ENCODE data around the gene UBE2D2. TPM values are rescaled to one million over a fixed set of nuclear protein-coding genes. Genes with fewer than 3 reads are reported as not detected.
"Not testable (repeated sequence)": the region's sequence is repeated elsewhere in the genome, so short reads cannot be mapped to it uniquely, and the experiment has no call there.

The UBE2D2 gene
- total and polyA plus RNA-seq, 10 of the 15 experiments (the other 5 are each of a cell fraction or from before 2014, with no cell fraction given), result 58.6 to 245 (median 128) TPM

GRCh38 chr5:139619861-139620260 lies 58.7 kb downstream of the UBE2D2 start:
- Histone ChIP-seq H3K79me2 (ENCODE audit: control insufficient read depth, insufficient read depth, low read length) (no peaks in the 10 kb centered on the region), H3K9ac (ENCODE audit: control insufficient read depth, insufficient read depth, low read length) (no peak overlapping the region), H3K27ac (ENCODE audit: control insufficient read depth, insufficient read depth) (no peak overlapping the region), H2AFZ (ENCODE audit: control insufficient read depth, low read depth, low read length) (no peak overlapping the region), H4K20me1 (ENCODE audit: control insufficient read depth, insufficient read depth) (no peaks in the 10 kb centered on the region), H3K27me3 (replicated peaks in 1 of 2; ENCODE audit: control insufficient read depth in 2 of 2, insufficient read depth in 2 of 2, low read length in 1 of 2) (no peaks in the 10 kb centered on the region), H3K4me1 (ENCODE audit: control insufficient read depth, insufficient read depth, low read length) (no peaks in the 10 kb centered on the region), H3K36me3 (ENCODE audit: control insufficient read depth in 2 of 2, insufficient read depth in 2 of 2, low read length in 1 of 2) (peaks cover 2 to 32% of the 10 kb centered on the region in 2 experiments), H3K4me3 (no peak overlapping the region), H3K9me3 (replicated peaks; ENCODE audit: control insufficient read depth, insufficient read depth, low read length) (no peaks in the 10 kb centered on the region), H3K4me2 (ENCODE audit: control insufficient read depth, insufficient read depth) (no peak overlapping the region)
- TF ChIP-seq MYC (IDR thresholded peaks at IDR 0.05; ENCODE audit: insufficient read depth, insufficient read length, insufficient replicate concordance, low read length, severe bottlenecking) (no peak), E2F4 (IDR thresholded peaks at IDR 0.05; ENCODE audit: low read depth, low read length) (no peak), MTA2 (IDR thresholded peaks at IDR 0.05; ENCODE audit: low read depth) (no peak), SUZ12 (IDR thresholded peaks at IDR 0.05; ENCODE audit: unreplicated experiment) (no peak), ZSCAN29 (IDR thresholded peaks at IDR 0.05) (no peak), NRF1 (conservative IDR thresholded peaks at IDR 0.05; ENCODE audit: low read depth, low read length) (no peak), POU2F2 (IDR thresholded peaks at IDR 0.05; ENCODE audit: borderline replicate concordance, low read depth, low read length) (no peak), TAF1 (IDR thresholded peaks at IDR 0.05; ENCODE audit: borderline replicate concordance, low read depth, low read length) (no peak), EED (IDR thresholded peaks at IDR 0.05; ENCODE audit: low read depth) (no peak), ELK1 (IDR thresholded peaks at IDR 0.05; ENCODE audit: low read depth, low read length) (no peak), ZNF274 (IDR thresholded peaks at IDR 0.05; ENCODE audit: insufficient read depth, insufficient read length) (no peak), YBX1 (IDR thresholded peaks at IDR 0.05) (no peak), SMAD5 (IDR thresholded peaks at IDR 0.05; ENCODE audit: low read depth) (no peak), KAT2A (conservative IDR thresholded peaks at IDR 0.05; ENCODE audit: control insufficient read depth, low read depth, low read length) (no peak), JUNB (IDR thresholded peaks at IDR 0.05) (no peak), STAT3 (IDR thresholded peaks at IDR 0.05; ENCODE audit: low read depth, low read length) (no peak)
- DNase-seq (ENCODE audit: low read depth, low spot score) (no peak), FAIRE-seq (no peak), ATAC-seq (no peak)
- no TSS peak for BruUV-seq (replicated peaks)
- RAD21 ChIA-PET (ENCODE audit: unreplicated experiment), result interaction anchor here (2.5 kb wide), 1 partner anchor 45 kb away, joined by 8 read pairs; no protein-coding TSS in a partner anchor
- in situ Hi-C loops (cut with MboI) (no loop called here), intact Hi-C loops (cut with micrococcal nuclease; ENCODE audit: unreplicated experiment) (no loop called here)
- WGBS (ENCODE audit: insufficient coverage, insufficient replicate concordance, low lambda C conversion rate, missing lambda C conversion rate), result 77% methylated on average over 5 of the region's 5 CpGs
- SMC1A ChIA-PET (ENCODE audit: uncharacterized antibody, unreplicated experiment), result interaction anchor here (1.6 kb wide), 1 partner anchor 70 kb away, joined by 3 read pairs; no protein-coding TSS in a partner anchor
- CTCF ChIA-PET, result interaction anchor here (1.2 kb wide), 1 partner anchor 12 kb away, joined by 3 read pairs; no protein-coding TSS in a partner anchor
- POLR2A ChIA-PET, result no interaction called here

GRCh38 chr5:139625398-139625797 lies 64.3 kb downstream of the UBE2D2 start:
- WGBS (ENCODE audit: insufficient coverage, insufficient replicate concordance, low lambda C conversion rate, missing lambda C conversion rate), result 91% methylated on average over 3 of the region's 5 CpGs
- ChIA-PET POLR2A (interaction anchor here (0.7 kb wide), 1 partner anchor 18 kb away, joined by 3 read pairs; no protein-coding TSS in a partner anchor), CTCF (interaction anchor here (0.7 to 4.2 kb wide), 4 partner anchors 51 to 344 kb away, joined by 3 to 34 read pairs (median 6); no protein-coding TSS in a partner anchor), SMC1A (ENCODE audit: uncharacterized antibody, unreplicated experiment) (interaction anchor here (1.0 to 4.3 kb wide), 4 partner anchors 10 to 60 kb away, joined by 3 to 34 read pairs (median 12); no protein-coding TSS in a partner anchor)
- RAD21 ChIA-PET (ENCODE audit: unreplicated experiment); H3K9me3 ChIP-seq (replicated peaks; ENCODE audit: control insufficient read depth, insufficient read depth, low read length); H4K20me1 ChIP-seq (ENCODE audit: control insufficient read depth, insufficient read depth); H3K4me2 ChIP-seq (ENCODE audit: control insufficient read depth, insufficient read depth); BruUV-seq (replicated peaks); H3K4me1 ChIP-seq (ENCODE audit: control insufficient read depth, insufficient read depth, low read length); DNase-seq (ENCODE audit: low read depth, low spot score); H3K4me3 ChIP-seq; H2AFZ ChIP-seq (ENCODE audit: control insufficient read depth, low read depth, low read length); H3K27me3 ChIP-seq (replicated peaks in 1 of 2; ENCODE audit: control insufficient read depth in 2 of 2, insufficient read depth in 2 of 2, low read length in 1 of 2); ATAC-seq; H3K79me2 ChIP-seq (ENCODE audit: control insufficient read depth, insufficient read depth, low read length); H3K9ac ChIP-seq (ENCODE audit: control insufficient read depth, insufficient read depth, low read length); FAIRE-seq; H3K27ac ChIP-seq (ENCODE audit: control insufficient read depth, insufficient read depth); in situ Hi-C loops (cut with MboI); intact Hi-C loops (cut with micrococcal nuclease; ENCODE audit: unreplicated experiment): not testable (repeated sequence)
- peaks cover 4 to 29% of the 10 kb centered on the region in 2 experiments; a peak in 3 of 4 replicates for H3K36me3 ChIP-seq (ENCODE audit: control insufficient read depth in 2 of 2, insufficient read depth in 2 of 2, low read length in 1 of 2)
